Adrenal gland (tissue), 12 donors: ENCODE results near the gene CCDC63. TPM values are rescaled to one million over a fixed set of nuclear protein-coding genes. Genes with fewer than 3 reads are reported as not detected.

Experiments used
- DNase-seq, 7 donors: peaks; one replicate each; pipeline ENCODE4 v3.0.0-alpha.2; 2019 to 2020
- H3K27ac ChIP-seq, 5 donors: fragments of 200-600 bp; sonication (generic) in 4 of 5; 1 replicate in 3 of 5; 2 replicates in 2 of 5; pipeline versions ENCODE4 v1.5.1 to v1.8.0; 2016 to 2020; ENCODE audit warnings: mild to moderate bottlenecking in 1 of 5
- H3K27me3 ChIP-seq: fragments of 200-600 bp; 2 replicates; pipeline ENCODE4 v1.8.0; 2021
- H3K36me3 ChIP-seq, 2 donors: fragments of 200-600 bp; replicated peaks in 1 of 2; 1 replicate in 1 of 2; 2 replicates in 1 of 2; pipeline versions ENCODE4 v1.5.1 to v1.8.0; 2018 to 2022
- H3K4me1 ChIP-seq, 2 donors: fragments of 200-600 bp; replicated peaks in 1 of 2; 1 replicate in 1 of 2; 2 replicates in 1 of 2; pipeline versions ENCODE4 v1.5.1 to v1.8.0; 2018 to 2021
- H3K4me3 ChIP-seq, 4 donors: fragments of 200-600 bp; sonication (generic) in 3 of 4; one replicate each; pipeline ENCODE4 v1.5.1; 2016 to 2018
- H3K9me3 ChIP-seq, 3 donors: fragments of 200-600 bp; sonication (generic) in 1 of 3; replicated peaks in 1 of 3; 1 replicate in 2 of 3; 2 replicates in 1 of 3; pipeline versions ENCODE4 v1.5.1 to v1.8.0; 2016 to 2021
- POLR2A ChIP-seq, 2 donors: fragments of 450-650 bp; IDR thresholded peaks; one replicate each; pipeline ENCODE4 v1.6.1; 2017; ENCODE audit warnings: antibody characterized with exemption in 2 of 2, mild to moderate bottlenecking in 2 of 2, moderate library complexity in 1 of 2
- WGBS, 4 donors: extraction: QIAGEN DNeasy Blood & Tissue Kit in 2 of 4; methylation state at CpG; one replicate each; pipeline versions ENCODE4 v1.1.5 to v1.1.7; 2013 to 2017; 5-methylcytosine and 5-hydroxymethylcytosine counted together
- intact Hi-C, 2 donors: fragments of 100-400 bp; cut with DNase I; formaldehyde crosslinking; loops; one replicate each; pipeline versions ENCODE4 v1.14.1 to v1.15.0; 2022 to 2023
- polyA plus RNA-seq, 3 donors: library from polyadenylated mRNA; stranded (reverse); fragments of 200-250 nt in 2 of 3; fragments of 350-450 nt in 1 of 3; fragmentation: Illumina TruSeq in 1 of 3; extraction: RNeasy Lipid Tissue Mini Kit (QIAGEN cat#74804) in 1 of 3; gene quantifications; one replicate each; pipeline ENCODE4 v1.2.3, GENCODE V29; 2013 to 2014
- total RNA-seq, 9 donors: library from RNA; depleted of rRNA in 4 of 9; stranded (reverse); fragments of >200 nt in 4 of 9; fragments of 120-200 nt in 1 of 9; fragmentation: NEBNext Ultra II Directional in 1 of 9; extraction: Animal tissue kit (Norgen Biotek cat#: 25700) in 1 of 9; gene quantifications; one replicate each; pipeline versions ENCODE4 v1.1.0 to v1.2.4, GENCODE V29; 2013 to 2023
- TF ChIP-seq, protein P1 (sequence below), 6 experiments: fragments of 450-650 bp in 4 of 6; fragments of 200-600 bp in 2 of 6; sonication (generic) in 1 of 6; IDR thresholded peaks; 1 replicate in 5 of 6; 2 replicates in 1 of 6; pipeline versions ENCODE4 v1.5.1 to v1.8.0; 2016 to 2021; ENCODE audit warnings: antibody characterized with exemption in 6 of 6, mild to moderate bottlenecking in 2 of 6, moderate library complexity in 1 of 6
- donor health status: healthy with polysubstance abuse.
- donor health status: Bipolar disorder and iron deficiency.
- donor health status: DM: yes; HTN: yes; CAD: no.
- donor health status: DM: no; HTN: no; CAD: no.
- donor health status: DM: no; HTN: no; CAD: no.
- donor health status: DM: yes; HTN: yes; CAD: no.

CCDC63 gene
- total and polyA plus RNA-seq, 12 donors, result not detected

GRCh38 chr12:110912263-110912662 is 65.5 kb downstream of the CCDC63 start:
- no peaks in the 10 kb centered on the region for H3K27me3 ChIP-seq

GRCh38 chr12:110913119-110914056 is 66.6 kb downstream of the CCDC63 start:
- DNase-seq, result no peak
- H3K9me3 ChIP-seq, result no peaks in the 10 kb centered on the region
- H3K4me1 ChIP-seq, result no peaks in the 10 kb centered on the region
- H3K36me3 ChIP-seq, result no peaks in the 10 kb centered on the region
- H3K27me3 ChIP-seq, result no peaks in the 10 kb centered on the region
- no peak for TF ChIP-seq POLR2A (IDR thresholded peaks at IDR 0.05)
- TF ChIP-seq, protein P1, sequence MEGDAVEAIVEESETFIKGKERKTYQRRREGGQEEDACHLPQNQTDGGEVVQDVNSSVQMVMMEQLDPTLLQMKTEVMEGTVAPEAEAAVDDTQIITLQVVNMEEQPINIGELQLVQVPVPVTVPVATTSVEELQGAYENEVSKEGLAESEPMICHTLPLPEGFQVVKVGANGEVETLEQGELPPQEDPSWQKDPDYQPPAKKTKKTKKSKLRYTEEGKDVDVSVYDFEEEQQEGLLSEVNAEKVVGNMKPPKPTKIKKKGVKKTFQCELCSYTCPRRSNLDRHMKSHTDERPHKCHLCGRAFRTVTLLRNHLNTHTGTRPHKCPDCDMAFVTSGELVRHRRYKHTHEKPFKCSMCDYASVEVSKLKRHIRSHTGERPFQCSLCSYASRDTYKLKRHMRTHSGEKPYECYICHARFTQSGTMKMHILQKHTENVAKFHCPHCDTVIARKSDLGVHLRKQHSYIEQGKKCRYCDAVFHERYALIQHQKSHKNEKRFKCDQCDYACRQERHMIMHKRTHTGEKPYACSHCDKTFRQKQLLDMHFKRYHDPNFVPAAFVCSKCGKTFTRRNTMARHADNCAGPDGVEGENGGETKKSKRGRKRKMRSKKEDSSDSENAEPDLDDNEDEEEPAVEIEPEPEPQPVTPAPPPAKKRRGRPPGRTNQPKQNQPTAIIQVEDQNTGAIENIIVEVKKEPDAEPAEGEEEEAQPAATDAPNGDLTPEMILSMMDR (IDR thresholded peaks at IDR 0.05), result no peak
- intact Hi-C loops, result no loop called here
- H3K4me3 ChIP-seq, result no peak overlapping the region
- no peak overlapping the region for H3K27ac ChIP-seq
- WGBS, 4 donors, result 76 to 83% (median 81%) methylated on average over 13 to 14 of the region's 14 CpGs

More at GRCh38 chr12:110912263-110912662, 65.5 kb downstream of the CCDC63 start:
- no peaks in the 10 kb centered on the region for H3K9me3 ChIP-seq
- H3K4me1 ChIP-seq, result no peaks in the 10 kb centered on the region
- H3K4me3 ChIP-seq, result no peak overlapping the region
- no peak for DNase-seq
- H3K36me3 ChIP-seq, result no peaks in the 10 kb centered on the region
- no peak for TF ChIP-seq POLR2A (IDR thresholded peaks at IDR 0.05)
- TF ChIP-seq, protein P1 (IDR thresholded peaks at IDR 0.05), result no peak
- intact Hi-C loops, result no loop called here
- no peak overlapping the region for H3K27ac ChIP-seq
- 80 to 87% (median 84%) methylated on average over 6 of the region's 6 CpGs for WGBS, 4 donors

DNA sequence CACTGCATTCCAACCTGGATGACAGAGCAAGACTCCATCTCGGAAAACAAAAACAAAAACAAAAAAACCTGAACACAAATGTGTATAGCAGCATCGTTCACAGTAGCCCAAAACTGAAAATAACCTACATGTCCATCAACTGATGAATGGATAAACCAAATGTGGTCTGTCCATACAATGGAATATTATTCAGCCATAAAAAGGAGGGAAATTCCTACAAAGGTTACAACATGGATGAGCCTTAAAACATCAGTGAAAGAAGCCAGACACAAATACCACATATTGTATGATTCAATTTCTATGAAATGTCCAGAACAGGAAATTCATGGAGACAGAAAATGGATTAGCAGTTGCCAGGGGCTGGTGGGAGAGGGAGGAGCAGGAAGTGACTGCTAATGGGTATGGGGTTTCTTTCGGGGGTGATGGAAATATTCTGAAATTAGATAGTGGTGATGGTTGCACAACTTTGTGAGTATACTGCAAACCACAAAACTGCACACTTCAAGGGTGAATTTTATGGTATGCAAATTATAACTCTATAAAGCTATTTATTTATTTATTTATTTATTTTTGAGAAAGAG is 69.6 kb downstream of the CCDC63 start:
- Histone ChIP-seq H3K4me3 (no peak overlapping the region), H3K27me3 (no peaks in the 10 kb centered on the region), H3K9me3 (no peaks in the 10 kb centered on the region), H3K4me1 (no peaks in the 10 kb centered on the region), H3K27ac (no peak overlapping the region), H3K36me3 (no peaks in the 10 kb centered on the region)
- 81 to 87% (median 83%) methylated on average over 3 of the region's 3 CpGs for WGBS, 4 donors
- DNase-seq, result no peak
- TF ChIP-seq POLR2A (IDR thresholded peaks at IDR 0.05), result no peak
- TF ChIP-seq, protein P1 (IDR thresholded peaks at IDR 0.05), result no peak
- intact Hi-C loops, result no loop called here

- no peaks in the 10 kb centered on the region for H3K9me3 ChIP-seq
- no peaks in the 10 kb centered on the region for H3K4me1 ChIP-seq
- intact Hi-C loops, result no loop called here
- H3K4me3 ChIP-seq, result no peak overlapping the region
- no peaks in the 10 kb centered on the region for H3K36me3 ChIP-seq
- 57 to 76% (median 68%) methylated on average over 5 of the region's 5 CpGs for WGBS, 4 donors
- no peak overlapping the region for H3K27ac ChIP-seq
- TF ChIP-seq, protein P1 (IDR thresholded peaks at IDR 0.05), result no peak
- no peak for TF ChIP-seq POLR2A (IDR thresholded peaks at IDR 0.05)
- no peaks in the 10 kb centered on the region for H3K27me3 ChIP-seq
- no peak for DNase-seq
These were observed 70.7 kb downstream of the CCDC63 start for GRCh38 chr12:110917467-110917866.
